ENCODE results near the gene TMEM95. TPM values are rescaled to one million over a fixed set of nuclear protein-coding genes. Genes with fewer than 3 reads are reported as not detected.
A peak's percentile ranks its signal among the peaks of the same experiment; 100 is the strongest.

TMEM95 gene
- total RNA-seq, 2 donors from 2014 or later = not detected

- peaks cover 9% of the 10 kb centered on the region for H3K4me1 Mint-ChIP-seq
- no peak overlapping the region for H3K27ac Mint-ChIP-seq
- H3K4me3 Mint-ChIP-seq = peak overlapping the region; percentile 41
These were observed 29.6 kb downstream of the TMEM95 start for GRCh38 chr17:7384489-7385081.

GRCh38 chr17:7388856-7389255 is 33.9 kb downstream of the TMEM95 start:
- Mint-ChIP-seq H3K27ac (no peak overlapping the region), H3K4me1 (no peaks in the 10 kb centered on the region), H3K36me3 (ENCODE audit: low read depth) (peaks cover 34% of the 10 kb centered on the region), H3K4me3 (no peak overlapping the region), H3K9me3 (no peaks in the 10 kb centered on the region), H3K27me3 (ENCODE audit: insufficient read depth) (peaks cover 6% of the 10 kb centered on the region)
- H3K4me1 ChIP-seq (ENCODE audit: control insufficient read depth, insufficient read depth, low read length) = peaks cover 3% of the 10 kb centered on the region
- WGBS, 2 experiments (ENCODE audit: insufficient coverage in 1 of 2, insufficient read length in 1 of 2) = 96 to 97% methylated on average over 6 to 10 of the region's 10 CpGs
- H3K27me3 ChIP-seq (ENCODE audit: control insufficient read depth, insufficient read depth, low read length, poor library complexity, severe bottlenecking) = no peaks in the 10 kb centered on the region
- H3K9ac ChIP-seq (ENCODE audit: extremely low read depth, low read length, poor library complexity, severe bottlenecking) = no peak overlapping the region
- peak; percentile 44 for DNase-seq
- no peak overlapping the region for H3K27ac ChIP-seq (ENCODE audit: low read depth, low read length)
- H3K36me3 ChIP-seq (ENCODE audit: control insufficient read depth, insufficient read depth, low read length) = peaks cover 27% of the 10 kb centered on the region
- no peak overlapping the region for H3K4me3 ChIP-seq (ENCODE audit: low read length)
- no peak for TF ChIP-seq CTCF (conservative IDR thresholded peaks at IDR 0.05)
- H3K9me3 ChIP-seq (ENCODE audit: control insufficient read depth, low read length) = no peaks in the 10 kb centered on the region

More at GRCh38 chr17:7384489-7385081, 29.6 kb downstream of the TMEM95 start:
- Histone ChIP-seq H3K36me3 (ENCODE audit: control insufficient read depth, insufficient read depth, low read length) (peaks cover 6% of the 10 kb centered on the region), H3K27me3 (ENCODE audit: control insufficient read depth, insufficient read depth, low read length, poor library complexity, severe bottlenecking) (peaks cover 38% of the 10 kb centered on the region), H3K4me3 (ENCODE audit: low read length) (no peak overlapping the region), H3K9me3 (ENCODE audit: control insufficient read depth, low read length) (peaks cover 3% of the 10 kb centered on the region), H3K27ac (ENCODE audit: low read depth, low read length) (no peak overlapping the region), H3K9ac (ENCODE audit: extremely low read depth, low read length, poor library complexity, severe bottlenecking) (no peak overlapping the region), H3K4me1 (ENCODE audit: control insufficient read depth, insufficient read depth, low read length) (peaks cover 4% of the 10 kb centered on the region)
- 76 to 90% methylated on average over 10 to 23 of the region's 23 CpGs for WGBS, 2 experiments (ENCODE audit: insufficient coverage in 1 of 2, insufficient read length in 1 of 2)
- H3K27me3 Mint-ChIP-seq (ENCODE audit: insufficient read depth) = peaks cover 39% of the 10 kb centered on the region
- no peak for TF ChIP-seq CTCF (conservative IDR thresholded peaks at IDR 0.05)
- no peaks in the 10 kb centered on the region for H3K9me3 Mint-ChIP-seq
- peaks cover 28% of the 10 kb centered on the region for H3K36me3 Mint-ChIP-seq (ENCODE audit: low read depth)
- DNase-seq = peak; percentile 62

GRCh38 chr17:7389924-7390910 is 35.3 kb downstream of the TMEM95 start:
- Mint-ChIP-seq H3K4me3 (no peak overlapping the region), H3K9me3 (no peaks in the 10 kb centered on the region)

More at GRCh38 chr17:7389924-7390910, 35.3 kb downstream of the TMEM95 start:
- Histone ChIP-seq H3K36me3 (ENCODE audit: control insufficient read depth, insufficient read depth, low read length) (peaks cover 27% of the 10 kb centered on the region), H3K4me3 (ENCODE audit: low read length) (no peak overlapping the region), H3K27ac (ENCODE audit: low read depth, low read length) (no peak overlapping the region), H3K9ac (ENCODE audit: extremely low read depth, low read length, poor library complexity, severe bottlenecking) (no peak overlapping the region), H3K27me3 (ENCODE audit: control insufficient read depth, insufficient read depth, low read length, poor library complexity, severe bottlenecking) (no peaks in the 10 kb centered on the region), H3K9me3 (ENCODE audit: control insufficient read depth, low read length) (no peaks in the 10 kb centered on the region), H3K4me1 (ENCODE audit: control insufficient read depth, insufficient read depth, low read length) (peaks cover 3% of the 10 kb centered on the region)
- Mint-ChIP-seq H3K36me3 (ENCODE audit: low read depth) (peaks cover 32% of the 10 kb centered on the region), H3K4me1 (peaks cover 4% of the 10 kb centered on the region), H3K27ac (no peak overlapping the region), H3K27me3 (ENCODE audit: insufficient read depth) (peaks cover 5% of the 10 kb centered on the region)
- TF ChIP-seq CTCF (conservative IDR thresholded peaks at IDR 0.05) = no peak
- DNase-seq = peak; percentile 58
- WGBS, 2 experiments (ENCODE audit: insufficient coverage in 1 of 2, insufficient read length in 1 of 2) = 86% methylated on average over 13 to 19 of the region's 19 CpGs
